ENCODE data around the gene PCDHB14. TPM values are rescaled to one million over a fixed set of nuclear protein-coding genes. Genes with fewer than 3 reads are reported as not detected.
"Not testable (repeated sequence)": the region's sequence is repeated elsewhere in the genome, so short reads cannot be mapped to it uniquely, and the experiment has no call there.

PCDHB14 gene
- total RNA-seq, 1 experiment from 2014 or later, result 2.4 TPM

DNA sequence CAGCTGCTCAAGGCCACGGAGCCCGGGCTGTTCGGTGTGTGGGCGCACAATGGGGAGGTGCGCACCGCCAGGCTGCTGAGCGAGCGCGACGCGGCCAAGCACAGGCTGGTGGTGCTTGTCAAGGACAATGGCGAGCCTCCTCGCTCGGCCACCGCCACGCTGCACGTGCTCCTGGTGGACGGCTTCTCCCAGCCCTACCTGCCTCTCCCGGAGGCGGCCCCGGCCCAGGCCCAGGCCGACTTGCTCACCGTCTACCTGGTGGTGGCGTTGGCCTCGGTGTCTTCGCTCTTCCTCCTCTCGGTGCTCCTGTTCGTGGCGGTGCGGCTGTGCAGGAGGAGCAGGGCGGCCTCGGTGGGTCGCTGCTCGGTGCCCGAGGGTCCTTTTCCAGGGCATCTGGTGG, 34.0 kb upstream of the PCDHB14 start:
- not testable (repeated sequence) for H3K9ac ChIP-seq (ENCODE audit: extremely low read depth, insufficient read length, low read length); H4K5ac ChIP-seq (ENCODE audit: insufficient read length, low read depth, low read length); H4K91ac ChIP-seq (ENCODE audit: insufficient read length, low read depth, low read length); H3K14ac ChIP-seq (ENCODE audit: insufficient read depth, low read length); H2AFZ ChIP-seq (ENCODE audit: low read length); H3K9me3 ChIP-seq (ENCODE audit: control insufficient read depth, low read depth, low read length); H3K27me3 Mint-ChIP-seq (ENCODE audit: low read depth); H3K18ac ChIP-seq (ENCODE audit: insufficient read length, low read depth, low read length); H3K27ac ChIP-seq (ENCODE audit: insufficient read length, low read depth, low read length); H3K27me3 ChIP-seq (ENCODE audit: insufficient read depth, low read length); H2BK20ac ChIP-seq (ENCODE audit: low read depth, low read length, poor library complexity, severe bottlenecking); H3K4me1 Mint-ChIP-seq; H2BK15ac ChIP-seq (ENCODE audit: low read depth, low read length); H3K79me2 ChIP-seq (ENCODE audit: insufficient read depth, low read length); DNase-seq; H3K23ac ChIP-seq (ENCODE audit: insufficient read length, low read depth, low read length); H3K4ac ChIP-seq (ENCODE audit: low read depth, low read length); H4K8ac ChIP-seq (replicated peaks; ENCODE audit: insufficient read length, low read depth, low read length); H3K4me3 Mint-ChIP-seq; H2BK120ac ChIP-seq (ENCODE audit: low read depth, low read length, poor library complexity, severe bottlenecking); H2BK5ac ChIP-seq (ENCODE audit: insufficient read length, low read length); H3K4me1 ChIP-seq (ENCODE audit: insufficient read depth, low read length); H3K56ac ChIP-seq (ENCODE audit: insufficient read length, low read depth, low read length); H2BK12ac ChIP-seq (ENCODE audit: insufficient read length, low read depth, low read length); H3K23me2 ChIP-seq (ENCODE audit: insufficient read length, low read depth, low read length, poor library complexity, severe bottlenecking); H3K27ac Mint-ChIP-seq; H3K4me2 ChIP-seq (ENCODE audit: insufficient read depth, insufficient read length, low read length); H2AK5ac ChIP-seq (ENCODE audit: insufficient read length, low read length); H3K79me1 ChIP-seq (ENCODE audit: insufficient read depth, low read depth, low read length, poor library complexity, severe bottlenecking); H4K20me1 ChIP-seq (ENCODE audit: control insufficient read depth, insufficient read depth, insufficient read length); H3T11ph ChIP-seq (ENCODE audit: low read length)
- Mint-ChIP-seq H3K36me3 (ENCODE audit: insufficient read depth in 1 of 3, low read depth in 3 of 3) (peaks cover 11 to 28% (median 13%) of the 10 kb centered on the region in 3 experiments), H3K9me3 (peaks cover 26 to 27% of the 10 kb centered on the region in 2 experiments)
- WGBS (ENCODE audit: extremely low coverage, insufficient read length, low lambda C conversion rate), result no CpG with 5 or more reads among the region's 35 CpGs
